HG03439 (cell line): Measurements from ENCODE around the gene EIF3C.
"Not testable (repeated sequence)": the region's sequence is repeated elsewhere in the genome, so short reads cannot be mapped to it uniquely, and the experiment has no call there.

Source experiments
- ATAC-seq: cut with Tn5 transposase; IDR thresholded peaks from one replicate; pipeline ENCODE4 v1.9.1; 2021; ENCODE audit warnings: mild to moderate bottlenecking, moderate library complexity; ENCODE audit not compliant: unreplicated experiment

EIF3C gene

DNA sequence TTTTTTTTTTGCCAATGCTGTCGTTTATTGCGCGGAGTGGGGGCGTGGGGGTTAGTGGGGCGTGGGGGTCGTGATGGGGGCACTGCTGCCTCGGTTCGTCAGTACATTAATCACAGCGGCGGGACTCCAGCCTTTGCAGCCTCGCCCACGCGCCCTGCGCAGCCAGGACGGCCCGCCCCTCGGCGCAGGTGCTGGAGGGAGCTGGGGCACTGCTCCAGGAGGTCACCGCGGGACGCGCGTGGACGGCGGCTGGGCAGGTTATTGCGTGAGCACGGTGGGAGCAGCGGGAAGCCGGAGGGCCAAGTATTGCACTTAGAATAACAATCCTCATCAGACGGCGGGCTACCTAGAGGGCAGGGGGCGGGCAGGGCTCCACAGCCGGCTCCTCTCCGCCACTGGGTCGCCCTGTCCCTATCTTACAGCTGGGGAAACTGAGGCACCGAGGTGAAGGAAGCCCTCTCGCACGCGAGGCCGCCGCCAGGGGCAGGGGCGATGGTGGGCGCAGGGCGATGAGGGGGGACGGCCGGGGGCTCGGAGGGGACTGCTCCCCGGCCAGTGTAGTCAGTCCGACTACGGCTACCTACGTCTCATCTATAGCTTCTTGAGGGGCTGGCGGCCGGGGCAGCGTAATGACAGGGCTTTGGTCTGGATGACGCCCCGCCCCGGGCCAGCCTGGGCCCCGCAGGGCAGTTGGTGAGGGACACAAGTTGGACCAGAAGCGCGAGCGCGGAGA lies 35.5 kb downstream of the EIF3C start:
- ATAC-seq, result not testable (repeated sequence)

DNA sequence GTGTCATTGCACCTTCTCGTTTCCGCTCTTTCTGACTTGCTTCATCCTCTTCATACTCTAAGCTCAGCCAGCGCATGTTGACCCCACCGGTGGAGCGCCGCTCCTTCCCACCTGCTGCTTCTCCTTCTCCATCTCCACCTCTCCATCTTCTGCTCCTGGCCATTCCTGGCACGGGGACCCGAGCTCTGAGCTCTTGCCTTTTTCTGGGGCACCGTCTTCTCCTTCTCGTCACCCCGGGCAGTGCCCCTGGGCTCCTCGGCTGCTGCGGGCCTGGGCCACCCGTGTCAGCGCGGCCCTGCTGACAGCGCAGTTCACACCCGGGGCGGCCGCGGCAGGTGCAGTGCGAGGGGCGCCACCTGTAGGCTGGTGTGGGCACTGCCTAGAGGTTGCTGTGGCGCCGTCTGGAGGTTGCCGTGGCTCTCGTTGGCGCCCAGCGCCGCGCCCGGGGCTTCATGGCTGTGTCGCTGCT lies 38.8 kb downstream of the EIF3C start:
- peak; percentile 97 for ATAC-seq

DNA sequence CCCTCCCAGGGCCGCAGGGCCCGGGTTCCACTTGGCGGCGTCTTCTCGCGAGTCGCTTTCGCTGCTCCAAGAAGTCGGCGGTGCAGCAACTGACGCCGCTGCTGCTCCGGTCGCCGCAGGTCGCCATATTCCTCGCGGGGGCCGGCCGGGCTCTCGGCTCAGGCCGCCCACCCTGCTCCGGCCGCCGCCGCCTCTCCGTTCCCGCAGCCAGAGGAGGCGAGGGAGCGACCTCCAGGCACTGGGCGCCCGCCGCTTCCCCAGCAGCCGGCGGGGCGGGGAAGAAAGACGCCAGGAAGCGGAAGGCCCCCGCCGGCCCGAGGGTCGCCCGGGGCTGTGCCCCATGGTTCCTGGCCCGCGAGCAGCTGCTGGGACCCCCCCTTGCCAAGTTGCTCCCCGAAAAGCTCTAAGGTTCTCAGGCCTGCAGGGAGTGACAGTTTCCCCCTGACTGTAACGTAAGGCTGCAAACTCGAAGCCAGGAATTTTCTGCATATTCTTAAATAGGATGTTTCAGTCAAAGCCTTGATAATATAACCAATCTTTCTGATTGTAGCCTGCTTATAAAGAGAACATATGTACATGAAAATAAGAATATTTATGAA lies 39.3 kb downstream of the EIF3C start:
- ATAC-seq, result peak; percentile 36

DNA sequence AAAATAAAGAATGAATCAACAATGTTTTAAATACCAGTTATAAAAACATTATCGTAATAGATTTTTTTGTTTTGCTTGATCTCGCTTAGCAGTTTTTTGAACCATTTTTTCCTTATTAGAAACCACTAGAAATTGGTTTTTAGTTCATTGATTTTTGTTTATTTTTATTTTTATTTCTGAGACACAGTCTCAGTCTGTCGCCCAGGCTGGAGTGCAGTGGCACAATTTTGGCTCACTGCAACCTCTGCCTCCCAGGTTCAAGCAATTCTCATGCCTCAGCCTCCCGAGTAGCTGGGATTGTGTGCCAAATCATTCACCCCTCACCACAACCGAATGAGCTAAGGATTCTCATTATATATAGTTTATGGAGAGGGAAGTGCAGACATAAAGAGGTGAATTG lies 40.2 kb downstream of the EIF3C start, which contains the start of gene NPIPB9:
Gene NPIPB9, plus strand, starts transcription at position 301 of the 400 bp plus-strand sequence.
- ATAC-seq, result not testable (repeated sequence)

DNA sequence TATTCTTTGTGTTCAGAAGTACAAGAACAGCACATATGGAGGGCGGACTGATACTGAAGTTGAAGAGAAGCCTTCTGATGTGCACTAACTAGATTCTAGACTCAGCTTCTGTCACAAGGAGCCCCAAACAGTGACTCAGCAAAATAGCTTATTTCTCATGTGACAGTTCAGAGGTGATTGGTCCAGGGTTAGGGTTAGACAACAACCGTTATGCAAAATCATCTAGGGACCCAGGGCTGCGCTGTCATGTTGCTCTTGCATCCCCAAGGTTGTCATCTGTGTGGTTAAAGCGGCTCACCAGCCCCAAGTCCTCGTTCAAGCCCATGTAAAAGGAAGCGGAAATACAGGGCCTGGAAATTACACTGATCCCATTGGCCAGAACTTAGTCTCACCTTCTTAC lies 70.4 kb downstream of the EIF3C start:
- not testable (repeated sequence) for ATAC-seq

DNA sequence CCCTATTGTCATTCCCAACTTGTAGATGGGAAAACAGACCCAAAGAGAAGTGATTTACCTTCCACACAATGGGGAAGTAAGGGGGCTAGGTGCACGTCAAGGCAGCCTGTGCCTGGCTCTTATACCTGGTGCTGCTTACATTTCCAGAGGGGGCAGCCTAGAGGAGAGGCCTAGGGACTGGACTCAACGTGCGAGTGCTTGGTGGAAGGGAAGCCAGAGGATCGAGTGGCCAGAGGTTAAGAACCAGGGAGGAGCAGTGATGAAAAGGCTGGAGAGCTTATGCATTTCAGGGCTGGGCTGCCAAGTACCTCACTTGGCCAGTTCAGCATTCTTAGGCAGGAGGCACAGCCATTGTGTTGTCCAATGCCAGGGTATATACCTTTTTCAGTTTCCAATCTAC lies 71.1 kb downstream of the EIF3C start:
- not testable (repeated sequence) for ATAC-seq
